MM.1S (cell line): ENCODE data around the gene MSL1.

Experiments used
- CTCF ChIP-seq: fragments of 300-600 bp; sonication (generic); IDR thresholded peaks from 2 replicates; pipeline ENCODE4 v1.5.1; 2016; ENCODE audit warnings: antibody characterized with exemption, low read length, mixed read lengths
- EZH2 ChIP-seq: fragments of 300-600 bp; sonication (generic); optimal IDR thresholded peaks from 2 replicates; pipeline ENCODE3; 2017; ENCODE audit warnings: low read depth, mild to moderate bottlenecking, antibody characterized with exemption, low read length, mixed read lengths
- EZH2phosphoT487 ChIP-seq: fragments of 300-600 bp; sonication (generic); IDR thresholded peaks from 2 replicates; pipeline ENCODE4 v1.6.1; 2018; ENCODE audit warnings: antibody characterized with exemption, low read length

- TF ChIP-seq CTCF: no peak
- TF ChIP-seq EZH2: no peak
- TF ChIP-seq EZH2phosphoT487: no peak
Observed at GRCh38 chr17:40148527-40148926, 26.8 kb downstream of the MSL1 start.
